Measurements from ENCODE around the gene EXOC3.

Gene EXOC3

DNA sequence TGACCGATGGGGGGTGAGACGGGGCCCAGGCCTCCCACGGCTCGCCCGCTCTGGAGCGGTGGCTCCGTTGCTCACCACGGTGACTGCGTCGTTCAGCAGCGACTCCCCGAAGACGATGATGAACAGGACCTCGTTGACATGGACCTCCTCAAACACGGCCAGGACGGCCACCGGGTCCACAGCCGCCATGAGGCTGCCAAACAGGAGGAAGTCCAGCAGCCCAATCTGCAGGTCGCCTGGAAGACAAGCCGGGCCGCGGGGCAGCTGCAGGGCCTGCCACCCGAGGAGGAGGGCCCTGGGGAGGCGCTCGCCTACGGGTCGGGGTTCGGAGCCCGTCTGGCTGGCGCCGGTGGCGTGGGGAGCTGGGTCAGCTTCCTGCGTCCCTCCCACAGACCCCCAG lies 45.3 kb downstream of the EXOC3 start:
- H3K4me2 ChIP-seq (ENCODE audit: low read length) = no peak overlapping the region
- no peak overlapping the region for H4K8ac ChIP-seq (ENCODE audit: low read depth, low read length)
- H4K5ac ChIP-seq (ENCODE audit: low read length) = no peak overlapping the region
- no peaks in the 10 kb centered on the region for H3K79me1 ChIP-seq (ENCODE audit: low read length)
- DNase-seq = no peak
- no CpG with 5 or more reads among the region's 33 CpGs for WGBS (ENCODE audit: extremely low coverage, insufficient coverage, low lambda C conversion rate)
- no peak overlapping the region for H2BK15ac ChIP-seq (replicated peaks; ENCODE audit: low read depth)
- H3K9ac ChIP-seq (ENCODE audit: low read length) = no peak overlapping the region
- H3K27ac ChIP-seq (ENCODE audit: low read depth, low read length) = no peak overlapping the region
- H3K27me3 ChIP-seq (ENCODE audit: insufficient read depth, low read length, poor library complexity) = peaks cover 9% of the 10 kb centered on the region
- no peaks in the 10 kb centered on the region for H3K36me3 ChIP-seq (ENCODE audit: control insufficient read depth, insufficient read depth, low read length)
- H3K23ac ChIP-seq (ENCODE audit: low read length) = no peak overlapping the region
- no peak overlapping the region for H3K4ac ChIP-seq (ENCODE audit: low read depth, low read length)
- H3K18ac ChIP-seq (ENCODE audit: low read length) = no peak overlapping the region
- no peak overlapping the region for H2AK5ac ChIP-seq (ENCODE audit: low read length)
- no peaks in the 10 kb centered on the region for H3K4me1 ChIP-seq (ENCODE audit: control insufficient read depth, low read depth, low read length)
- H3K4me3 ChIP-seq (ENCODE audit: low read length) = no peak overlapping the region
- H3K79me2 ChIP-seq (ENCODE audit: control insufficient read depth, insufficient read depth, low read length) = no peaks in the 10 kb centered on the region
- no peak overlapping the region for H2BK120ac ChIP-seq (ENCODE audit: low read depth, low read length)
- H2BK5ac ChIP-seq (ENCODE audit: low read length) = no peak overlapping the region
- H3K56ac ChIP-seq (ENCODE audit: low read length) = no peak overlapping the region

- H3K4me1 ChIP-seq (ENCODE audit: control insufficient read depth, low read depth, low read length) = no peaks in the 10 kb centered on the region
- H3K27me3 ChIP-seq (ENCODE audit: insufficient read depth, low read length, poor library complexity) = peaks cover 16% of the 10 kb centered on the region
- H3K27ac ChIP-seq (ENCODE audit: low read depth, low read length) = no peak overlapping the region
- no peak overlapping the region for H3K4me3 ChIP-seq (ENCODE audit: low read length)
- no CpG with 5 or more reads among the region's 40 CpGs for WGBS (ENCODE audit: extremely low coverage, insufficient coverage, low lambda C conversion rate)
- no peak for DNase-seq
- H3K4ac ChIP-seq (ENCODE audit: low read depth, low read length) = no peak overlapping the region
- H2AK5ac ChIP-seq (ENCODE audit: low read length) = no peak overlapping the region
- no peak overlapping the region for H4K5ac ChIP-seq (ENCODE audit: low read length)
- no peak overlapping the region for H4K8ac ChIP-seq (ENCODE audit: low read depth, low read length)
- H2BK15ac ChIP-seq (replicated peaks; ENCODE audit: low read depth) = no peak overlapping the region
- no peak overlapping the region for H3K4me2 ChIP-seq (ENCODE audit: low read length)
- no peak overlapping the region for H3K18ac ChIP-seq (ENCODE audit: low read length)
- H3K36me3 ChIP-seq (ENCODE audit: control insufficient read depth, insufficient read depth, low read length) = no peaks in the 10 kb centered on the region
- H3K79me1 ChIP-seq (ENCODE audit: low read length) = no peaks in the 10 kb centered on the region
- H3K23ac ChIP-seq (ENCODE audit: low read length) = no peak overlapping the region
- H2BK5ac ChIP-seq (ENCODE audit: low read length) = no peak overlapping the region
- H3K79me2 ChIP-seq (ENCODE audit: control insufficient read depth, insufficient read depth, low read length) = no peaks in the 10 kb centered on the region
- H3K56ac ChIP-seq (ENCODE audit: low read length) = no peak overlapping the region
- H3K9ac ChIP-seq (ENCODE audit: low read length) = no peak overlapping the region
- H2BK120ac ChIP-seq (ENCODE audit: low read depth, low read length) = no peak overlapping the region
These were observed 46.0 kb downstream of the EXOC3 start for GRCh38 chr5:488744-489688.

- Histone ChIP-seq H4K5ac (ENCODE audit: low read length) (no peak overlapping the region), H3K27me3 (ENCODE audit: insufficient read depth, low read length, poor library complexity) (peaks cover 22% of the 10 kb centered on the region), H3K36me3 (ENCODE audit: control insufficient read depth, insufficient read depth, low read length) (no peaks in the 10 kb centered on the region), H3K4me3 (ENCODE audit: low read length) (no peak overlapping the region), H3K4ac (ENCODE audit: low read depth, low read length) (no peak overlapping the region), H4K8ac (ENCODE audit: low read depth, low read length) (no peak overlapping the region), H3K27ac (ENCODE audit: low read depth, low read length) (no peak overlapping the region), H2AK5ac (ENCODE audit: low read length) (no peak overlapping the region), H3K18ac (ENCODE audit: low read length) (no peak overlapping the region), H3K9ac (ENCODE audit: low read length) (no peak overlapping the region), H3K4me1 (ENCODE audit: control insufficient read depth, low read depth, low read length) (no peaks in the 10 kb centered on the region), H3K4me2 (ENCODE audit: low read length) (no peak overlapping the region), H2BK5ac (ENCODE audit: low read length) (no peak overlapping the region), H3K23ac (ENCODE audit: low read length) (no peak overlapping the region), H2BK120ac (ENCODE audit: low read depth, low read length) (no peak overlapping the region), H3K56ac (ENCODE audit: low read length) (no peak overlapping the region), H3K79me2 (ENCODE audit: control insufficient read depth, insufficient read depth, low read length) (no peaks in the 10 kb centered on the region), H2BK15ac (replicated peaks; ENCODE audit: low read depth) (no peak overlapping the region), H3K79me1 (ENCODE audit: low read length) (no peaks in the 10 kb centered on the region)
- no CpG with 5 or more reads among the region's 21 CpGs for WGBS (ENCODE audit: extremely low coverage, insufficient coverage, low lambda C conversion rate)
- no peak for DNase-seq
These were observed 46.7 kb downstream of the EXOC3 start for GRCh38 chr5:489689-490080.

- WGBS (ENCODE audit: extremely low coverage, insufficient coverage, low lambda C conversion rate) = no CpG with 5 or more reads among the region's 48 CpGs
- Histone ChIP-seq H3K27ac (ENCODE audit: low read depth, low read length) (no peak overlapping the region), H3K18ac (ENCODE audit: low read length) (no peak overlapping the region), H3K56ac (ENCODE audit: low read length) (no peak overlapping the region), H3K4me2 (ENCODE audit: low read length) (no peak overlapping the region), H3K4ac (ENCODE audit: low read depth, low read length) (no peak overlapping the region), H3K4me1 (ENCODE audit: control insufficient read depth, low read depth, low read length) (no peaks in the 10 kb centered on the region), H3K4me3 (ENCODE audit: low read length) (no peak overlapping the region), H4K8ac (ENCODE audit: low read depth, low read length) (no peak overlapping the region), H2AK5ac (ENCODE audit: low read length) (no peak overlapping the region), H2BK15ac (replicated peaks; ENCODE audit: low read depth) (no peak overlapping the region), H3K9ac (ENCODE audit: low read length) (no peak overlapping the region), H3K79me2 (ENCODE audit: control insufficient read depth, insufficient read depth, low read length) (no peaks in the 10 kb centered on the region), H3K27me3 (ENCODE audit: insufficient read depth, low read length, poor library complexity) (peaks cover 27% of the 10 kb centered on the region), H3K36me3 (ENCODE audit: control insufficient read depth, insufficient read depth, low read length) (no peaks in the 10 kb centered on the region), H2BK5ac (ENCODE audit: low read length) (no peak overlapping the region), H2BK120ac (ENCODE audit: low read depth, low read length) (no peak overlapping the region), H3K79me1 (ENCODE audit: low read length) (no peaks in the 10 kb centered on the region), H3K23ac (ENCODE audit: low read length) (no peak overlapping the region), H4K5ac (ENCODE audit: low read length) (no peak overlapping the region)
- no peak for DNase-seq
These were observed 47.4 kb downstream of the EXOC3 start for GRCh38 chr5:490116-491106.

DNA sequence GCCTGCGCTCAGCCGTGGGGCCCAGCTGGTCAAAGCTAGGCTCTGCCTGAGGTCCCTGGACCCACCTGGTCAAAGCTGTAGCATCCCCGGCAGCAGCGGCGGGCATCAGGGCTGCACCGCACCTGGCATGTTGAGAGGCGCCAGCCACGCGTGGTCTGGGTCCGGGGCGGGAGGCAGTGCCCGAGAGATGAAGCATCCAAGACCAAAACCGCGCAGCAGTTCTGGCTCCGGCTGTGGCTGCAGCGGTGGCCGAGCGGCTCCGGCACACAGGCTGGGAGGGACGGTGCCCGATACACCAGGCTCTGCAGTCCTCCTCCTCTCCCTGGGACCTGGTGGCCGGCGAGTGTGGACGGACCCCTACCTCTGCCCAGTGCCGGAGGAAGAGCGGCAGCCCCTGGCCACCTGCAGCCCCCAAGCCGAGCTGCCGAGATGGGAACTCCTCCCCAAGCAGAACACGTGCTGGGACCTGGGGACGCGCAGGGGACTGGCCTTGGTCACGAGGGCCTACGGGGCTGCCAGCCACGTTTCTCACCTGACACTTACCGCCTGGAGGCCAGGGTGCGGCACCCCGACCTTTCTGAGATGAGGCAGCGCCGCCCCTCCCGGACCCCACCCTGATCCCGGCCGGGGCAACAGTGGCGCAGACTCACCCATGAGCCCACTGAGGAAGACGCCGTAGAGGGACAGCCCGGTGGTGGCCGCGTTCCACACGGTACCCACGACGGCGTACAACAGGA lies 48.3 kb downstream of the EXOC3 start:
- Histone ChIP-seq H2AK5ac (ENCODE audit: low read length) (no peak overlapping the region), H3K36me3 (ENCODE audit: control insufficient read depth, insufficient read depth, low read length) (no peaks in the 10 kb centered on the region), H3K4ac (ENCODE audit: low read depth, low read length) (no peak overlapping the region), H3K4me2 (ENCODE audit: low read length) (no peak overlapping the region), H3K79me1 (ENCODE audit: low read length) (no peaks in the 10 kb centered on the region), H4K8ac (ENCODE audit: low read depth, low read length) (no peak overlapping the region), H3K27me3 (ENCODE audit: insufficient read depth, low read length, poor library complexity) (peaks cover 32% of the 10 kb centered on the region), H3K4me3 (ENCODE audit: low read length) (no peak overlapping the region), H2BK5ac (ENCODE audit: low read length) (no peak overlapping the region), H3K18ac (ENCODE audit: low read length) (no peak overlapping the region), H3K23ac (ENCODE audit: low read length) (no peak overlapping the region), H3K56ac (ENCODE audit: low read length) (no peak overlapping the region), H3K79me2 (ENCODE audit: control insufficient read depth, insufficient read depth, low read length) (no peaks in the 10 kb centered on the region), H2BK15ac (replicated peaks; ENCODE audit: low read depth) (no peak overlapping the region), H4K5ac (ENCODE audit: low read length) (no peak overlapping the region), H3K9ac (ENCODE audit: low read length) (no peak overlapping the region), H3K4me1 (ENCODE audit: control insufficient read depth, low read depth, low read length) (no peaks in the 10 kb centered on the region), H3K27ac (ENCODE audit: low read depth, low read length) (no peak overlapping the region), H2BK120ac (ENCODE audit: low read depth, low read length) (no peak overlapping the region)
- WGBS (ENCODE audit: extremely low coverage, insufficient coverage, low lambda C conversion rate) = no CpG with 5 or more reads among the region's 52 CpGs
- DNase-seq = no peak

All from mesendoderm (in vitro differentiated cells).